ENCODE results near the gene DNAH5. TPM values are rescaled to one million over a fixed set of nuclear protein-coding genes. Genes with fewer than 3 reads are reported as not detected.

DNAH5 gene
- total RNA-seq, 1 donor from 2014 or later = 13.8 TPM

- TF ChIP-seq CTCF (IDR thresholded peaks at IDR 0.05) = no peak
- DNase-seq = no peak
- no peak for ATAC-seq
Measured at GRCh38 chr5:13859270-13860065, 85.0 kb downstream of the DNAH5 start.

GRCh38 chr5:13843175-13843846, 101.2 kb downstream of the DNAH5 start:
- Histone ChIP-seq H3K9me3 (no peaks in the 10 kb centered on the region), H3K4me1 (no peaks in the 10 kb centered on the region), H3K27me3 (ENCODE audit: low read depth) (no peaks in the 10 kb centered on the region), H3K27ac (no peak overlapping the region), H3K36me3 (no peaks in the 10 kb centered on the region), H3K4me3 (no peak overlapping the region)
- no peak for ATAC-seq
- no peak for DNase-seq
- intact Hi-C loops (cut with DNase I) = no loop called here
- TF ChIP-seq CTCF (IDR thresholded peaks at IDR 0.05) = no peak

More at GRCh38 chr5:13859270-13860065, 85.0 kb downstream of the DNAH5 start:
- intact Hi-C loops (cut with DNase I) = no loop called here
- Histone ChIP-seq H3K4me1 (no peaks in the 10 kb centered on the region), H3K4me3 (no peak overlapping the region), H3K36me3 (no peaks in the 10 kb centered on the region), H3K9me3 (peaks cover 3% of the 10 kb centered on the region), H3K27me3 (ENCODE audit: low read depth) (no peaks in the 10 kb centered on the region), H3K27ac (no peak overlapping the region)

GRCh38 chr5:13833440-13833839, 111.0 kb downstream of the DNAH5 start:
- TF ChIP-seq CTCF (IDR thresholded peaks at IDR 0.05) = no peak
- Histone ChIP-seq H3K4me3 (no peak overlapping the region), H3K27me3 (ENCODE audit: low read depth) (no peaks in the 10 kb centered on the region), H3K36me3 (no peaks in the 10 kb centered on the region), H3K4me1 (no peaks in the 10 kb centered on the region), H3K9me3 (no peaks in the 10 kb centered on the region), H3K27ac (no peak overlapping the region)
- intact Hi-C loops (cut with DNase I) = no loop called here
- ATAC-seq (no peak), DNase-seq (no peak)

- DNase-seq (no peak), ATAC-seq (no peak)
- no peaks in the 10 kb centered on the region for H3K4me1 ChIP-seq
- H3K36me3 ChIP-seq = no peaks in the 10 kb centered on the region
- no peak overlapping the region for H3K27ac ChIP-seq
- no peaks in the 10 kb centered on the region for H3K27me3 ChIP-seq (ENCODE audit: low read depth)
- no peak for TF ChIP-seq CTCF (IDR thresholded peaks at IDR 0.05)
- H3K9me3 ChIP-seq = no peaks in the 10 kb centered on the region
- no peak overlapping the region for H3K4me3 ChIP-seq
- intact Hi-C loops (cut with DNase I) = no loop called here
Measured at GRCh38 chr5:13831351-13831750, 113.1 kb downstream of the DNAH5 start.

GRCh38 chr5:13830536-13830935, 114.0 kb downstream of the DNAH5 start:
- Histone ChIP-seq H3K9me3 (no peaks in the 10 kb centered on the region), H3K4me1 (no peaks in the 10 kb centered on the region), H3K27ac (no peak overlapping the region), H3K4me3 (no peak overlapping the region), H3K36me3 (no peaks in the 10 kb centered on the region), H3K27me3 (ENCODE audit: low read depth) (no peaks in the 10 kb centered on the region)
- ATAC-seq (no peak), DNase-seq (no peak)
- intact Hi-C loops (cut with DNase I) = no loop called here
- TF ChIP-seq CTCF (IDR thresholded peaks at IDR 0.05) = no peak
